Measurements from ENCODE around the gene GPX6.

GRCh38 chr6:28505733-28506132 is 9.9 kb downstream of the GPX6 start:
- TF ChIP-seq CTCF (IDR thresholded peaks at IDR 0.05) (no peak), POLR2AphosphoS5 (IDR thresholded peaks at IDR 0.05) (no peak), POLR2A (IDR thresholded peaks at IDR 0.05) (no peak)

Data from breast epithelium (tissue), 3 donors.